ENCODE data around the gene MORN1. TPM values are rescaled to one million over a fixed set of nuclear protein-coding genes. Genes with fewer than 3 reads are reported as not detected.

MORN1 gene
- total RNA-seq, 4 donors from 2014 or later: 0.59 to 20.0 (median 9.5) TPM

DNA sequence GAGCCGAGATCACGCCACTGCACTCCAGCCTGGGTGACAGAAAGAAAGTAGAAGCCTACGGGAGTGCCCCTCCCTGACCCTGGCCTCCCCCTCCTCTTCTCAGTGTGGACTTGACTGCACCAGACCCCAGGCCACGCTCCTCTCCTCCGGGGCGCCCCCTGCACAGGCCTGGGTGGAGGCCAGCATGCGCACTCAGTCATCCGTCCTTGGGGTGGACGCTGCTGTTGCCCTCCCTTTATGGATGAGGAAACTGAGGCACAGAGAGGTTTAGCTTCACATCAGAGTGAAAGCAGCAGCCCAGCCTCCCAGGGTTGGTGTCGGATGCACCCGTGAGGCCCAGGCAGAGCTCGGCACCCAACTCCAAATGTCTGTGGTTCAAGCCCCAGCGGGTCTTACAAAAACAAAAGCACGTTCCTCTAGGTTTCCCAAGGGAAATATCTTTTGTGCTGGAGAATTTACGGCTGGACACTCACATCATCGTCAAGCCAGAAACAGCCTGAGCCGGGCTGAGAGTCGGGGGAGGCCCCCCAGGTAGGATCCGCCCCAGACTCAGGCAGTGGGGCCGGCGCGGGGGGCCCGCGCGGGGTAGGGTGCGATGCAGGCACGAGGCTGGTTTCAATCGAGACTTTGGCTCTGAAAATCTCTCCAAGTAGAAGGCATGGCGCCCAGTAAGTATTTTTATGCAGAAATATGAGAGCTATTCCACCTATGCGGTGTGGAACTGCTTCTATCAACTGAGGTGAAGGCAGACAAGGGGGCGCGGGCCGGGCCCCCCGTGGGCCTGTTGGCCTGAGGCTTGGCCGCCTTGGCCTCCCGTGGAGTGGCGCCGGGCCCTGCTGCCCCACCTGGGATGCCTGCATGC is 36.6 kb downstream of the MORN1 start:
- Histone ChIP-seq H3K4me3 (no peak overlapping the region), H3K36me3 (no peaks in the 10 kb centered on the region), H3K9me3 (no peaks in the 10 kb centered on the region), H3K27me3 (no peaks in the 10 kb centered on the region), H3K4me1 (no peaks in the 10 kb centered on the region), H3K27ac (no peak overlapping the region)
- DNase-seq: no peak
- TF ChIP-seq, protein P1, sequence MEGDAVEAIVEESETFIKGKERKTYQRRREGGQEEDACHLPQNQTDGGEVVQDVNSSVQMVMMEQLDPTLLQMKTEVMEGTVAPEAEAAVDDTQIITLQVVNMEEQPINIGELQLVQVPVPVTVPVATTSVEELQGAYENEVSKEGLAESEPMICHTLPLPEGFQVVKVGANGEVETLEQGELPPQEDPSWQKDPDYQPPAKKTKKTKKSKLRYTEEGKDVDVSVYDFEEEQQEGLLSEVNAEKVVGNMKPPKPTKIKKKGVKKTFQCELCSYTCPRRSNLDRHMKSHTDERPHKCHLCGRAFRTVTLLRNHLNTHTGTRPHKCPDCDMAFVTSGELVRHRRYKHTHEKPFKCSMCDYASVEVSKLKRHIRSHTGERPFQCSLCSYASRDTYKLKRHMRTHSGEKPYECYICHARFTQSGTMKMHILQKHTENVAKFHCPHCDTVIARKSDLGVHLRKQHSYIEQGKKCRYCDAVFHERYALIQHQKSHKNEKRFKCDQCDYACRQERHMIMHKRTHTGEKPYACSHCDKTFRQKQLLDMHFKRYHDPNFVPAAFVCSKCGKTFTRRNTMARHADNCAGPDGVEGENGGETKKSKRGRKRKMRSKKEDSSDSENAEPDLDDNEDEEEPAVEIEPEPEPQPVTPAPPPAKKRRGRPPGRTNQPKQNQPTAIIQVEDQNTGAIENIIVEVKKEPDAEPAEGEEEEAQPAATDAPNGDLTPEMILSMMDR (IDR thresholded peaks at IDR 0.05): no peak
- no peak for TF ChIP-seq POLR2A (IDR thresholded peaks at IDR 0.05)
- intact Hi-C loops (cut with DNase I; ENCODE audit: low total_unique reads): no loop called here

DNA sequence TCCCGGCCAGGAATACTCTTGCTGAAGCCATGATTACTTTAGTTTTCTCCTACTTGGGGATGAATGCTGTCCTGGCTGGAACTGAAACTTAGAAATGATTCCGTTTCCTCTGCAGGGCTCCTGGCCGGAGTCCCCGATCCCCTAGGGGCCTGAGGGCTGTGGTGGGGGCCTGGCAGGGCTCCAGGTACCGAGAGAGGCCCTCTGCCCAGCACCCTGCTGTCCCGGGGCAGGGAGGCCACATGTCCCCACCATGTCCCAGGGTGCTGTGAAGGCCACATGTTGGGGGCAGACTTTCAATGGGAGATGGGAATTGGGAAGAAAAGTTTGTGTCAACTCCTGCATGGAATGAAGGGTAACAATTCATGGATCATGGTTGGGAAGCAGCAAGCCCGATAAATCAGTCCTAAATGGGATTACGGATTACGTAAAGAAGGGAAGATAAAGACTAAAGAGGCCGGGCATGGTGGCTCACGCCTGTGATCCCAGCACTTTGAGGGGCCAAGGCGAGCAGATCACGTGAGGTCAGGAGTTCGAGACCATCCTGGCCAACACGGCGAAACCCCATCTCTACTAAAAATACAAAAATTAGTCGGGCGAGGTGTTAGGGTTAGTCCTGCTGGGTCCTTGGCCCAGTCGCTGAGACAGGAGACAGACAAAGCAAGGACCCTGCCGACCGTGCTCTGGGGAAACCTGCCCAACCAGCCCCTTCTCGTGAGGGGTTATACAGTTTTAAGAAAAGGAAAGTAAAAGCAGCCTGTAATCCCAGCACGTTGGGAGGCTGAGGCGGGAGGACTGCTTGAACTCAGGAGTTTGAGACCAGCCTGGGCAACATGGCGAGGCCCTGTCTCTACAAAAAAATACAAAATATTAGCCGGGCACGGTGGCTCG is 37.6 kb downstream of the MORN1 start:
- TF ChIP-seq POLR2A (IDR thresholded peaks at IDR 0.05): no peak
- TF ChIP-seq, protein P1 (IDR thresholded peaks at IDR 0.05): no peak
- no peaks in the 10 kb centered on the region for H3K27me3 ChIP-seq
- intact Hi-C loops (cut with DNase I; ENCODE audit: low total_unique reads): no loop called here
- no peak overlapping the region for H3K4me3 ChIP-seq
- no peaks in the 10 kb centered on the region for H3K36me3 ChIP-seq
- H3K27ac ChIP-seq: no peak overlapping the region
- no peak for DNase-seq
- H3K4me1 ChIP-seq: no peaks in the 10 kb centered on the region
- H3K9me3 ChIP-seq: no peaks in the 10 kb centered on the region

DNA sequence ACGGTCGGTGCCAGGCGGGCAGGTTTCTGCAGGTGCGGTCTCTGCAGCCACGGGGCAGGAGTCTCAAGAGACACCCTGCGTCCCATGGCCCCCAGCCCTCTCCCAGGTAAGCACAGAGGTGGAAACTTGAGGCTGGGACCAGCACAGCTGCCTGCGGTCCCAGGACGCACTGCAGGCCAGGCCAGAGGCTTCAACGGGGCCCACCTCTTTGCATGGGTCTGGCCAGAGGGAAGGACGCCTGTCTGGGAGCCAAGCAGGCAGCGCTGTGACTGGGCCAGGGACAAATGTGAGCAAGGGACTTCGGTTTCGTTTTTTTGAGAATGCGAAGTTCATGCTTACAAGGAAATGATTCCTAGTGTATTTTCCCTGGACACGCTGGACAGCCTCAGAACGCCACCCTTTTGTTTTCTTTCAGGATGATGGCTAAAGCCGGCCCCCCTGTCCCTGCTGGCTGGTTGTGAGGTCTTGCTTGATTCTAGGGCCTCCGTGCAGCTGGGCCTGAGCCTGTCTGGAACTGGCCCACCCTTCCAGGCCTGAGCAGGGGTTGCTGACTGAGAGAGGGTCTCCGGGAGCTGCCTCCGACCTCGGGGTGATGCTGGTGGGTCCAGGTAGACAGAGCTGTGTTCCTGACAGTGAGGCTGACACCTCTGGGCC is 38.3 kb downstream of the MORN1 start:
- intact Hi-C loops (cut with DNase I; ENCODE audit: low total_unique reads): no loop called here
- Histone ChIP-seq H3K27ac (no peak overlapping the region), H3K4me3 (no peak overlapping the region), H3K36me3 (no peaks in the 10 kb centered on the region), H3K9me3 (no peaks in the 10 kb centered on the region), H3K27me3 (no peaks in the 10 kb centered on the region), H3K4me1 (no peaks in the 10 kb centered on the region)
- no peak for TF ChIP-seq POLR2A (IDR thresholded peaks at IDR 0.05)
- TF ChIP-seq, protein P1 (IDR thresholded peaks at IDR 0.05): no peak
- no peak for DNase-seq

DNA sequence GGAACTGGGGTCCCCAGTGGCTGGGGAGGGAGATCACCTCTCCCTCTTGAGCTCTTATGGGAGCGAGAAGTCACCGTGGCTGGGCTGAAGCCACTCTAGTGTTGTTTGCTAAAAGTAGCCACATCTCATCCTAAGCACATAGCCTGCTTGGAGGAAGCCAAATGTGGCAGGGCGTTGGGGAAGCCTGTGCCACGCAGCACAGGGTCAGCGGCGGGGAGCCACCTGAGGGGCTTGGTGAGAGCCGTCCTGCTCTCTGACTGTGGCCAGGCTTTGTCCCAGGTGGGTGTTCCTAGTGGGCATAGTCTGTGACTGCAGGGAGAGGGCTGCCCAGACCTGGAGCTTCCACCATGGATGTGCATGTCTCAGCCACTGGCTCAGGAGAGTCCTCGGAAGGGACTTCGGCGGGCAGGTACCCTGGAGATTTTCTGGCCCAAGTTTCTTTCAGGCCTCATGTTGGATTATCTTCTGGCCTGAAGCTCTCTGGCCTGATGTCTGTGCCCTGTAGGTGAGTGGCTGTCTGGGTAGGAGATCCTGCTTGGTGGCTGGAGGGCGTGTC is 38.9 kb downstream of the MORN1 start:
- Histone ChIP-seq H3K36me3 (no peaks in the 10 kb centered on the region), H3K4me3 (no peak overlapping the region), H3K27me3 (no peaks in the 10 kb centered on the region), H3K4me1 (no peaks in the 10 kb centered on the region), H3K9me3 (no peaks in the 10 kb centered on the region), H3K27ac (no peak overlapping the region)
- TF ChIP-seq, protein P1 (IDR thresholded peaks at IDR 0.05): no peak
- no peak for TF ChIP-seq POLR2A (IDR thresholded peaks at IDR 0.05)
- no peak for DNase-seq
- intact Hi-C loops (cut with DNase I; ENCODE audit: low total_unique reads): no loop called here

Data from uterus (tissue), 4 donors.